ENCODE measurements around the gene OR2A42.
"Not testable (repeated sequence)": the region's sequence is repeated elsewhere in the genome, so short reads cannot be mapped to it uniquely, and the experiment has no call there.

The OR2A42 gene

DNA sequence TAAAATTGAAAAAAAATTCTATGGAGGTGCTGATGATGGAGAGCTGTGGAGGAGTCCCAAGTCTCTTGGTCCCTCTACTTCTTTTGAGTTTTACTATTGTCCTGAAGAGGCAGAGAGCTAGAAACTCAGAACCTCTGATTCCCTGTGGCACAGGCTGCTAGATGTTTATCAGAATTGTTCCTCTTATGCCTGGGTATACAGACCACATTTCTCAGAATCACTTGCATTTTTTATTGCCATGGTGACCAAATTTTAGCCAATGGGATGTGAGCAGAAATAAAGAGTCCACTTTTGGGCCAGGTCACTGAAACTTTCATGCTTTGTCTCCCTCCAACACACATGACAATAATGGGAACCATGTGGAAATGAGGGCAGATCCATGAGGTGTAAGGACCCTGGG, 15.7 kb downstream of the OR2A42 start:
- DNase-seq (ENCODE audit: low spot score) = not testable (repeated sequence)

DNA sequence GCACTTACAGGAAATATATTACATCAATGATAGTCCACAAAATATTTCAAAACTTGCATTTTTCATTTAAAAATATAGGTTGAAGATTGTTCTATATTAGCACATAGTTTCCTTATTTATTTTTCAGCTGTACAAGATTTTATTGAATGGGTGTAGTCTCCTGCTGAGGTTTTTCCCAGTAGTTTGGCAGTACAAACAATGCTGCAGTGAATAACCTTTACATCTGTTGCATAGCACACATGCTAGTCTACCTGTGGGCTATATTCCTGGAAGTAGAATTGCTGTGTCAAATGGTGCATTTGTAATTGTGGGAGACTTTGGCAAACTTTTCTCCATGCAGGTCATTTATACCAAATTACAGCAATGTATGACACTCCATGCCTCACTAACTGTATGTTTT, 18.9 kb downstream of the OR2A42 start:
- DNase-seq (ENCODE audit: low spot score) = not testable (repeated sequence)

DNA sequence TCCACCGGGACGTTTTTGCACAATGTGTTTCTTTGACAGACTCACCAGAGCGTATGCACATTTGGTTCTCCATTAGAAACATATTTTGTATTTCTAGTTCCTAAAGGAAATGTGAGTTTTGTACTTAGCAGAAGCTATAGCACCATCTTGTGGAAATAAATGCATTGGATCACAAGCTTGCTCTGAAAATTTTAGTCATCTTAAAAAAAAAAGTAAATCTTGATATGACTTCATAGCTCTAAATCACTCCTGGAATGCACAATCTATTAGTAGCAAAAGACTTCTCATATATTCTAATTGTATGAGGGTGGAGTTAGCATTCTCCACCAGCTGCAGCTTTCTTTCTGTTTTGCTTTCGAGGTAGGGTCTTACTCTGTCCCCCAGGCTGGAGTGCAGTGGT, 20.3 kb downstream of the OR2A42 start:
- DNase-seq (ENCODE audit: low spot score) = not testable (repeated sequence)

DNA sequence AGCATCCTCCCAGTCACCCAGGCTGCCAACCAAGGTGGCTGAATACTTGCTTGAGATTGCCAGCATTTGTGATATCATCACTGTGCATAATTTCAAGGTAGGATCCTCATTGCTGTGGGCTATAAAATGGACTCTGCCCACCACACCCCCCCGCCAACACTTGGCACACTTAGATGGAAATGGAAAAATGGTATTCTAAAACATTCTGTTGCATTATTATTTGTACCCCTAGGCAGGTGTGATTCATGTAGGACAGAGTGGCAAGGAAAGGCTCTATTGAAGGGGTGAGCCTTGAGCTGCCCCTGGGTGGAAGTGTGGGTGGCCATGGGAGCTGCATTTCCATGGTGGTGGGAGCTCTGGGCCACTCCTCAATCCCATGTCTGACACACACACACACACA, 20.8 kb downstream of the OR2A42 start:
- DNase-seq (ENCODE audit: low spot score) = not testable (repeated sequence)

DNA sequence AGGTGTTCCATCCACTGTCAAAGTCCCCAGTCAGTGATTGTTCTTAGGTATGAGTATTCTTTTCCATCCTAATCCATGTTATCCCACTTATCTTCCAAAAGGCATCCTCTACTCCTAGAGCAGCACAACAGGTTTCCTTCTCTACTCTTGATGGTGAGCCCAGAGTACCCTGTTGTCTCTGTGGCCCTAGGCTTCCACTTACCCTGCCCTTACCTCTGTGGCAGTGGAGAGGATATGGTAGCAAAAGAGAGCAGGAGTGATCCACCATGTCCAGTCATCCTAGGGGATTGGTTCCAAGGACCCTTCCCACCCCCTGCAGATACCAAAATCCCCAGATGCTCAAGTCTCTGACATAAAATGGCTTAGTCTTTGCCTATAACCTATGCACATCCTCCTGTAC, 22.2 kb downstream of the OR2A42 start:
- DNase-seq (ENCODE audit: low spot score) = not testable (repeated sequence)

DNA sequence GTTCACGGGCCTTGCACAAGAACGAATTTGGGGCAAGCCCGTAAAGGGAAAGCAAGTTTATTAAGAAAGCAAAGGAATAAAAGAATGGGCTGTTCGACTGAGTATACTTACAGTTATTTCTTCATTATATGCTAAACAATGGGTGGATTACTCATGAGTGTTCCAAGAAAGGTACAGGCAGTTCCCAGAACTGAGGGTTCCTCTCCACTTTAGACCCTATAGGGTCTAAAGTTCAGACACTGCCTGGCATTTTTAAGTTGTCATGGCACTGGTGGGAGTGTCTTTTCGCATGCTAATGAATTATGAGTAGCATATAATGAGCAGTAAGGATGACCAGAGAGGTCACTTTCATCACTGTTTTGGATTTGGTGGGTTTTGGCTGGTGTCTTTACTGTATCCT, 34.1 kb downstream of the OR2A42 start:
- DNase-seq (ENCODE audit: low spot score) = not testable (repeated sequence)

DNA sequence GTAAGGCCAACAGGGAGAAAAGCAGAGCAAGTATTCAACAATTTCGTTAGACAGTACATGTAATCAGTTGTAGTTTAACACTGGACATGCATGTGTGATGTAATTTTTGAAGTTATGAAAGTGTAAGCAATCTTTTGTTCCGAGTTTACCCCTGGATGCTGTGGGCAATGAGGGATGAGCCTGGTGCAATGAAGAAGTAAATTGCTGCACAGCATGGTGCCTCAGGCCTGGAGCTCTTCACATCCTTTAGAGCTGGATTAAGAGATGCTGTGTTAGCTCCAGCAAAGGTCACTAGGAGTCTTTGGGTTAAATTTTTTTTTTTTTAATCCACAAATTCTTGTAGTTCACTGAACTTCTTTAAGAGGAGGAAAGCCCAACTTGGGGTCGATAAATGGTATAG, 36.3 kb downstream of the OR2A42 start:
- not testable (repeated sequence) for DNase-seq (ENCODE audit: low spot score)

DNA sequence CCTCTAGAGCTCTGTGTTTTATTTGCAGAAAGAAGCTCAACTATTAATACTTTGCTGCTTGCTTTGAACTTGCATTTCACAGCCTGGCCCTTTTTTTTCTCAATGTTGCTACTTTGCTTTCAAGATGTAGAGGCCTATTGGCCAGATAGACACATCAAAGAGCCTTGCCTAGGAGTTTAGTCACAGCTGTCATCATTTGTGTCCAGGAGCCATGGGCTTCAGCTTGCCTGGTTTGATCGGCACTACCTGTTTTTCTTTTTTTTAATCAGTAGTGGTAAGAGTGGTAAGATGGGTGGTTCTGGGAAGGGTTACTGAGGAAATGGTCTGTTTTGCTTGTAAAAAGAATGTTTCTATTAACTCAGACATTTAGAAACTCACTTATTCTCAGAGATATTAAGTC, 37.4 kb downstream of the OR2A42 start:
- DNase-seq (ENCODE audit: low spot score) = not testable (repeated sequence)

DNA sequence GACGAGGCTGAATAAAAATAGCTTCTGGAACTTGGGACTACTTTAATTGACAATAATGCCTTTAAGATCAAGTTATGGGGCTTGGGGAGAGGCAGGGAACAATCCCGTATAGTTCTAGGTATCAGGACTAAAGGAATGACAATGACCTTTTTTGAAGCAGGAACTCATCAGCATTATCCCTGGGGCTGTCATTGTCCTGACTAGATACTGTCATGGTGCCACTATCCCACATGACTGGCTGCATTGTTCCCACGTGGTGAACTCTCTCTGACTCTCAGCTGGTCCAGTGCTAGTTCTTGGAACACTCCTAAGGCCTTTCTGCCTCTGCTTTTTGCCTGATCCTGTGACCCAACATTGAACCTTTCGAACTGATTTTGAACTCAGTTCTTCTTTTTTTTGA, 40.5 kb downstream of the OR2A42 start:
- DNase-seq (ENCODE audit: low spot score) = not testable (repeated sequence)

DNA sequence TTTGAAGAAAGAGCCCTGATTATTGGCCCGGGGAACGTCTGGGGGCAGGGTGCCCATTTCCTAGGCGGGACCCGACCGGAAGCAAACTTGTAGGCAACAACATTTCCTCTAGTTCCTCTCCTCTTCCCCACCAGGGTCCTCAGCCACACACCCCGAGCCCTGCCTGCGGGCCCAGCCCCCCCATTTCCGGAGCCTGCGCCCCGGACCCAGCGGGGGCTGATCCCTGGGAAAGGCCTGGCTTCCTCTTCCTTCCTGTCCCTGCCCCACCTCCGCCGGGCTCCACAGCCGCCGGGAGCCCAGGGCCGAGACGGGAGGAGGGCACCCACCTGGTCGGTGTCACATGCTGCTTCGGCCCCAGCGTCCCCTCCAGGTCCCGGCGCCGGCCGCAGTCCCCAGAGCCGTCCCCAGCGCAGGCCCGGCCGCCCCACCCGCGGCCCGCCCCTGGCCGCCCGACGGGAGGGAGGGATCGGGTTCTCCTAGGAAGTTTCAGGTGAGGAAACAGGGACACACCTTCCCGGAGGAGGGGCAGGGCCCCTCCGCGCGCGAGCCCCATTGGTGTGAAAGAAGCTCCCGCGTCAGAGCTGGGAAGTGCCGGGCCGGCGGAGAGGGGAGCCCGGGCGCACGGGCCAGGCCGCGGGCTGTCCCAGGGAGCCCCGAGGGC, 44.1 kb downstream of the OR2A42 start, which contains the start of gene ARHGEF35:
Gene ARHGEF35, minus strand, starts transcription at position 622 of the 661 bp plus-strand sequence. CDS start 7,450 bp downstream, outside the sequence.
- DNase-seq (ENCODE audit: low spot score) = not testable (repeated sequence)

DNA sequence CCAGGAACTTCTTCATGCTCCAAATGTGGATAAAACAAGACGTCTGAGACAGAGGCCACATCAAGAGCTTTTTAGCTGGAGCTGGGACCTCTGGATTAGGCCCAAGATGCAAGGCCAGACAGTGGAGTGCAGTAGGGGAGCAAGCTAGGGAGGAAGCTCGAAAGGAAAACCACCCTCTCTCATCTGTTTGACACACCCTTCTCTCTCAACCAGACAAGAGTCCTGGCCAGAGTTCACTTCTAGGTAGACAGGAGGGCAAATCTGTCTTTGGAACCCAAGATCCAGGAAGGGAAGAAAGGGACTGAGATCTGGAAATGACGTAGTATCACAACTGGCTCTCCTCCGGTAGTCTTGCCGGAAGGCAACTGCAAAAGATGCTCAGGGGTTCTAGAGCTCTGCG, 45.0 kb downstream of the OR2A42 start:
- not testable (repeated sequence) for DNase-seq (ENCODE audit: low spot score)

DNA sequence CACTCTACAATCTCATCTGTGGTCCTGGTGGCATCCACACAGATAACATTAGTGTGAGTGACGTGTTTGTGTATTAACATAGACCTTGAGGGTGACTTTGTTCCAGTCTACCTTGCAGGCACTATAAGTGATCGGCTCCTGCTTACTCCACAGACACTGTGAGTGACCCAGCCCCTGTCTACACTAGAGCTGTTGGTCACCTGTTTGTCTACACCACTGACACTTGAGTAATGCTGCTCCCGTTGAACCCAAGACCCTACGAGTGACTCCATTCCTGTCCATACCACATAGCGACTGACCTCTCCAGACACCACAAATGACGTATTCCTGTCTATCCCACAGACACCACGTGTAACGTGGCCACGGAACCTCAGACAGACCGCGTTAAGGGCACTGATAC, 45.6 kb downstream of the OR2A42 start:
- DNase-seq (ENCODE audit: low spot score) = not testable (repeated sequence)

DNA sequence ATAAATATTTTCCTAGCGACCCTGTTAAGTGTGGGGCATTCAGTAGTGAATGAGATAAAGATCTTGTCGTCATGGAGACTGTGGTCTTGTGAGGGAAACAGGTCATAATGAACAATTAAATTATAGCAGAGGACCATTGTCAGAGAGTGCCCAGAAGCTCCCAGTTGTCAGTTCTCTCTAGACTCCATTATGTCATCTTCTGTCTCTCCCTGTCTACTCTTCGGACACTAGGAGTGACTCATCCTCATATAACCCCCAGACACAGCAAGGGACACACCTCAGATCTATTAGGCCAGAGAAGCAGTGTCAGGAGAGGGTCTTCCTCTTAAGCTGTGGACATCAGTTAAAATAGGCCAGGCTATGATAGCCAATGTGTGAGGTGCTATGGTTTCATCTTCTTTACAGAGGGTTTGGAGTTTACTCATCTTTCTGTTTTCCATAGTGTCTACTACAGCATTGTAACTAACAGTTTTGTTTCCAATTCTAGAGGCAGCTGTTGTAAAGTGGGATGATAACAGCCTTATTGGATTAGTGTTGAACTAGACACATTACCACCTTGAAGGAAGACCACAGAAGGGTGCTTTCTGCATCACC, 50.7 kb downstream of the OR2A42 start:
- not testable (repeated sequence) for DNase-seq (ENCODE audit: low spot score)

DNA sequence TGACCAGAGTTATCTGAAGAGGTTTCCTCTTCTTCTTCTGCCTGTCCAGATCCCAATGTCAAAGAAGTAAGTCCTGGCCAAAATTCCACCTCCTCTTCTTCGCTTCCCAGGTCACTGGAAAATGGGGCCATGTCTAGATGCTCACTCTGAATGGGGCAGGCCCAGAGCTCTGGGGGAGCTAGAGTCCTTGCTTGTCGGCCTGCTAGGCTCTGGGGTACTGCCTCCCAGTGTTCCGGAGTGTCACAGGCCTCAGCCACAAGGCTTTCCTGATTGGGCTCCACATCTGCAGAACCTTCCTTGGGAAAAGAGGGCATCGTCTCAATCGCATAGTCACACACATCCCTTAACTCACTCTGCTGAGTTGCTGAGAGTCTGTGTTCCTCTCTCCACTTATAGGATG, 51.6 kb downstream of the OR2A42 start:
- not testable (repeated sequence) for DNase-seq (ENCODE audit: low spot score)

DNA sequence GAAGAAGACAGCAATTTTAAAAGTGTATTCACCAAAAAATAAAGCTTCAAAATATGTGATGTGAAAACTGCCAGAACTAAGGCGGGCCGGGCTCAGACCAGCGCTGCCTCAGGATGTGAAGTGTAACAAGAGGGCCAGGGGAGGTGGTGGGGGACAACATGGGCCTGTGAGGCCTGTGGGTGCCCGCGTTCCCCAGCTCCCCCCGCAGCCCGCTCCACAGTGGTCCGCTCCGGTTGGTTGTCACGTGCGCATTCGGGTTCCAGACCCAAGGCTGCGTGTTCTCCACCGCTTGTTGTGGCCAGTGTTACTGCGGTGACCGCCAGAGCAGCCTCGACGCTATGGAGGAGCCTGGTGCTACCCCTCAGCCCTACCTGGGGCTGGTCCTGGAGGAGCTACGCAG, 56.2 kb downstream of the OR2A42 start, which contains the start of gene CTAGE4:
Gene CTAGE4, plus strand, starts transcription at position 301 of the 400 bp plus-strand sequence. Its CDS starts 38 bp downstream, at position 339.
- DNase-seq (ENCODE audit: low spot score) = not testable (repeated sequence)

DNA sequence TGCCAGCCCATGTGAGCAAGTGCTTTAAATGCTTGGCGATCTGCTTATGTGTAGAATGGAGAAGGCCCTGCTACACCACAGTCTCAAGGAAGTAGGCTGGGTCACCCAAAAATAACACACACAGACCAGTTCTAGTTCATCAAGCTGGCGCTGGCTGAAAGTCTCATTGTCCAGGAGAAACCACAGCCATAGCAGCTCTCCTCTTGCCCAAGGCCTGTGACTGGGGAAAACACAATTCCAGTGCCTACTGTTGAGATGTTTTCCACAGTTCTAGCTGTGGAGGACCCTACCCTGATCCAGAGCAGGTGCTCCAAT, 60.3 kb downstream of the OR2A42 start:
- DNase-seq (ENCODE audit: low spot score) = not testable (repeated sequence)

DNA sequence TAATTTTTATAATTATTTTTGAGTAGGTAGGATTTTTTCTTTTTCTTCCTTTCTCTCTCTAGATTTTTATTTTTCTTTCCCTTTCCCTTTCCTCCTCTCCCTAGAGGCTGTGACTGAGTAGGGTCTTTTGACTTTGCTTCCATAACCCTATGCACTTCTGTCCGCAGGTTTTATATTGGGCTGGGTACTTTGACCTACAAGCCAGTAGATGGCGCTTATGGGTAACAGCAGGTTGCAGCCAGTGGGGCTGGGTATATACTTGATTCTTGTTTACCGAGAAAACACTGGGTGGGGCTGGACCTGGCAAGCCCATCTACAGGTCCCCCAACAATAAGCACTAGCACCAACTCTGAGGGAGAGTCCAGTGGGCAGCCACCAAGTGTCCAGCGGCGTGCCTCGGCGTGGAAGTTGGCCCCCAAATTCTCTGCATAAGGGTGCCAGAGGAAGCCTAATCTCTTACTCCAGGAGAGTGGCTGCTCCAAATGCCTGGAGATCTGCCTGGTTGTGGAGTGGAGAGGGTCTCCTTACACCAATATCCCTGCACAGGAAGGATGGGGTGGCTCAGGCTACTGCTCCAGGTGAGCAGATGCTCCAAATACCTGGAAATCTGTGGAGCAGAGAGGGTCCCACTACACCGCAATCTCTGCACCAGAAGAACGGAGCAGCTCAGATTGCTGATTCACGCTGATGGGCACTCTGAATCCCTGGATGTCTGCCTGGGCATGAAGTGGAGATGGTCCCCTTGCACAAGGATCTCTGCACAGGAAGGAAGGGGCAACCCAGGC, 60.8 kb downstream of the OR2A42 start:
- not testable (repeated sequence) for DNase-seq (ENCODE audit: low spot score)

All from HuH-7.5 (cell line).